GM19193 (cell line): ENCODE data around the gene C21orf58.
A peak's percentile ranks its signal among the peaks of the same experiment; 100 is the strongest.

Experiments
- POLR2A ChIP-seq: IDR thresholded peaks from 4 replicates; pipeline ENCODE4 v1.6.1; 2011; ENCODE audit not compliant: insufficient read depth, insufficient read length; ENCODE audit errors: extremely low read depth

C21orf58 gene

DNA sequence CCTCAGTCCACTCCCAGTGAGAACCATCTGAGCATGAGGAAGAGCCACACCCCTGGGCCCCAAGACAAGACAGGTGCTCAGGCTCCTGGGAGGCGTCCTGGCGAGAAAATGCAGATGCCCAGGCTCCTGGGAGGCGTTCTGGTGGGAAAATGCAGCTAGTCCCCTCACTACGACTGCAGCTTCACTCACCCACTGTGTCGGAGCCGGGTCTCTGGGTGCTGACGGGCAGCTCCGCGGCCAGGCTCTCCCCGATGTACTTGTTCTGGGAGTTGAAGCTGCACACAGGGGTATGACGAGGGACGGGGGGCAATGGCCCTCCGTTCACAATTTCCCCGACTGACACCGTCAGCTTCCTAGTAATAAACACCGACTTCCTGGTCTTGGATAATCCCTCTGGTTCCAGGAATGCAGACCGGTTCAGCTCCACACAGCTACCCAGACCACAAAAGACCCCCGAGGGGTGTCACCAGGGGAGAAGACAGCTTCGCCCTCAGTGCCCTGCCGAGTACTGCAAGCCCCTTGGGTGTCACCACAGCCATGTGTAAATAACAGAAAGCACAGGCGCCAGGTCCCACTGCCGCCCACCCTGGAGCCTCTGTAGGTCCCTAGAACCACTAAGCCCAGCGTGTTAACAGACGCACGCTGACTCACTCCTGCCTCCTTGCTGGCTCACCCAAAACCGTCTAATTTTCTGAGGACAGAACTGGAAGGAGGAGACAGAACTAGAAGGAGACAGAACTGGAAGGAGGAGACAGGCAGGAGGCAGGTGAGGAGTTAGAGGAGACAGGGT, 57.7 kb downstream of the C21orf58 start:
- no peak for TF ChIP-seq POLR2A

DNA sequence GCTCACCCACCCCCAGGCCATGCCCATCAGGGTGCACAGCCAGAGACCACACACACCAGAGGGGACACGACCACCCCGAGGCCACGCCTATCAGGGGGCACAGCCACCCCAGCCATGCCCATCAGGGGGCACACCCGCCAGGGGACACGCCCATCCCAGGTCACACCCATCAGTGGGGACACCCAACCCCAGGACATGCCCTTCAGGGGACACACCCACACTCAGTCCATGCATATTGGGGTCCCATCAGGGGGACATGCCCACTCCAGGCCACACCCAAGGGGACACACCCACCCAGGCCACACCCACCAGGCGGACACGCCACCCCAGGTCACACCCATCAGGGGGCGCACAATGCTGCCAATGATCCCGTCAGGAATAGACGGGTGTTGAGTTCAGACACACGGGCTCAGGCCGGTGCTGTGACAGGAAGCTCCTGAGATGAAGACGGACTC, 59.0 kb downstream of the C21orf58 start:
- TF ChIP-seq POLR2A = no peak

DNA sequence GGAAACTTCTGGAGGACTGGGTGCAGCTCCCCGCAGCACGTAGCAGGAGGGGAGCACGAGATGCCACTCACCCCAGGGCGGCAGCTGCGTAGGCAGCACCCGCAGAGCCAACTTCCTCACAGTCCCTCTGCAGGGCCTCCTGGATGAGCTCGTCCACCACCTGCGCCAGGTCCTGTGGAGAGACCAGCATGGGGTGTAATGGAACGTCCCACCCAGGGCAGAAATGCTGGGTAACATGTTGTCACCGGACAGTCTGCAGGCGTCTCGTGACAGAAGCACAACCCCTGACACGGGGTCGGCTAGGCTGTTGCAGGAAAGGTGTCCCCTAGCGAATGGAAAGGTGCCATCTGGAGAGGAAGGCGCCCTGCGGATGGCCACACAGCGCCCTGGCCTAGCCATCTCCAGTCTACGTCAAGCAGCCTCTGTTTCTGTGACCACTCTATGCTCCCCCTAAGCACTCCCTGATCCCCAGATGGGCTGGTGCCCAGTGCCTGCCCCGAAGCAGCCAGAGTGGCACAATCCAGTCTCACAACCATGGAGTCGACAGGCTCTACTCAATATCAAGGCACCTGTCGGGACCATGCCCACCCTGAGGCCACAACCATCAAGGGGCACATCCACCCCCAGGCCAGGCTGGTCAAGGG, 59.5 kb downstream of the C21orf58 start:
- no peak for TF ChIP-seq POLR2A

DNA sequence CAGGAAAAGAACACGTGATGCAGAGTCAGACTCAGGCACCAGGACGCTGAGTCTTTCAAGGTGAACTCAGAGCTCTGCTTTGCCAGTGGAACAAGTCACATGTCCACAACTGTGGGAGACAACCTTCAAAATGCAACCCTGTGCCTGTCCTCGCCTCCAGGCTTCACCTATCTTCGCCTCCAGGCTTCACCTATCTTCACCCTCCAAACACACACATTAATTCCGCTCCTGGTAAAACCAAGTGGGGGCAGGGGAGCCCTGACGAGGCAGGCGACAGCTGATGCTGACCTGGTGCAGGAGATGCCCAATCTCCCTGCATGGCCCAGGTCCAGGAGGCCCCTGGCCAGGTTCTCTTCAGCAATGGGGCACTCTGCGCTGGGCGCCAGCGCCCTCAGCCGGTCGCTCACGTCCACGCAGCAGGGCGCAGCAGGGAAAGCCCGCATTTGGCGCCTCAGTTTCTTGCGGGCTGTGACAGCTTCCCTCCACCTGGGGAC, 67.1 kb downstream of the C21orf58 start:
- TF ChIP-seq POLR2A = no peak

DNA sequence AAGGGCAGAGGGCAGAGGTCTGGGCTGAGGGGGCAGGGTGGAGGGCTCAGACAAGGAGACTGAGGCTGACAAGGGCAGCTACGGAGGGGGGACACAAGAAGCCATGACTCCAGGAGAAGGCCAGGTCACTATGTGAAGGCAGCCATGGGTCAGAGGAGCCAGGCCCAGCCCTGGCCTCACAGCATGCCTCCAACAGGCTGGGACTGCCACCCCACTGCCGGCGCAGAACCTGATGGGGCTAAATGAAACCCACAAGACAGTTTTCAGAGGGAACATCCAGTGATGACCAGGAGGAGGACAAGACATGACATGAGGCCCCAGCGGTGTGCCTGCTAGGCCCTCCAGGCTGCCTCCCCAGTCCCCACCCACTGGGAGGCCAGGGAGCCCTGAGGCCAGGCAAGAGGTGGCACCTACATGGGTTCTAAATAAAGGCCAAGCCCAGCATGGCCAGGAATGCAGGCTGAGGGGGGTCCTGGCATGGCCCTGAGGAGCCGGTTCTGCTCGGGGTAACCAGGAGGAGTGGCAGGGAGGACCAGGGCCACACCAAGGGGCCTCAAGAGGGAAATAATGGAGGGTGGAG, 67.8 kb downstream of the C21orf58 start:
- no peak for TF ChIP-seq POLR2A

DNA sequence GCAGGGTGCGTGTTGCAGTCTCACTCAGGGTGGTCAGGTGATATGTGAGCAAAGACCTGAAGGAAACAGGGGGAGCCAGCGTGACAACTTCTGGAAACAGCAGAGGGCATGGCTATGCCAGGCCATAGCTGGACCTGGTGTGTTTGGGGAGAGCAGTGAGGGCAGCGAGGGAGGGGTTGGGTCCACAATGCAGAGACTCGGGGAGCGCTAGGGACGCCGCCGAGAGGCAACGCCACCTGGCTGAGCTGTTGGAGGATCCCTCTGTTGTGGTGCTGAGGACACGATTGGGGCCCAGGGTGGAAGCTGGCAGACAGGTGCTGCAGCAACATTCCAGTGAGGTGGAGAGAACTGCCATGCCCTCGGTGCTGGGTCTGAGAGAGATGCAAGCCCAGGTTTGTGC, 68.5 kb downstream of the C21orf58 start:
- peak; percentile 22 for TF ChIP-seq POLR2A

DNA sequence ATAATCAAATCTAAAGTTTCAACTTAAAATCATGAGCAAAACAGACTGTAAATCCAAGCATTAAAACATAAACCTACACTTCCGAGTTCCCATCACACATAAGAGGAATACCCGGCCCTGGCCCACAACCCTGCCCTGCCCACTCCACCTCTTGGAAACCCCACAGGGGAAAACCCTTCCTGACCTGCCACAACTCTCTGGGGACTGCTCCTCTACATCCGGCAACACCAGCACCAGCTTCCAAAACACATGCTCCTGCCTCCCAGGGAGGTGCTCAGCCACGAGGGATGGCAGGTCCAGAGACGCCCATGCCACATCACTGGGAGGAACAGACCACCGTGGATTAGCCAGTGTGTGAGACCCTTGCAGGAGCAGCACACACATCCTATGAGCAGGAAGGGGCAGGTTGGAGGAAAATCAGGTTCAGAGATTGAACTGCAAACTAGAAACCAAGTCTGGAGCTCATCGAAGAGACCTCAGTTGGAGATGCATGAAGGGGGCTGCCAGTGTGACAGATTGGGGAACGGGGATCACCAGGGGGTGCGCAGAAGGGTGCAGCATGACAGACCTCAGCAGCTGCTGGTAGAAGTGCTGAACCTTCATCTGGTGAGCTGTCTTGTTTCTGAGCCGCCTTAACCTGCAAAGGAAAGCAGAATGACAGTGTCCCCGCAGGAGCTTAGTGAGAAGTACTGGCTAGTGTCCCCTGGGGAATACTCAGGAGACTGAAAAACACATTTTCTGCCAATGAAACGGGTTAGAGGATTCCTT, 69.3 kb downstream of the C21orf58 start:
- no peak for TF ChIP-seq POLR2A

DNA sequence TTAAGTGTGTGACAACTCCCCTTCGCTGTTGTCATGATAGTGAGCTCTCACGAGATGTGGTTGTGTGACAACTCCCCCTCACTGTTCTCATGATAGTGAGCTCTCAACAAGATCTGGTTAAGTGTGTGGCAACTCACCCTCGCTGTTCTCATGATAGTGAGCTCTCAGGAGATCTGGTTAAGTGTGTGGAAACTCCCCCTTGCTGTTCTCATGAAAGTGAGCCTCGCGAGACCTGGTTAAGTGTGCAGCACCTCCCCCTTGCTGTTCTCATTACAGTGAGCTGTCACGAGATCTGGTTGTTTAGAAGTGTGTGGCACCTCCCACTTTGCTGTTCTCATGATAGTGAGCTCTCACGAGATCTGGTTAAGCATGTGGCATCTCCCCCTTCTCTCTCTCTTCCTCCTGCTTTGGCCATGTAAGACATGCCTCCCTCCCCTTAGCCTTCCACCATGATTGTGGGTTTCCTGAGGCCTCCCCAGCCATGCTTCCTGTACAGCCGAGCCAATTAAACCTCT, 70.0 kb downstream of the C21orf58 start:
- no peak for TF ChIP-seq POLR2A

DNA sequence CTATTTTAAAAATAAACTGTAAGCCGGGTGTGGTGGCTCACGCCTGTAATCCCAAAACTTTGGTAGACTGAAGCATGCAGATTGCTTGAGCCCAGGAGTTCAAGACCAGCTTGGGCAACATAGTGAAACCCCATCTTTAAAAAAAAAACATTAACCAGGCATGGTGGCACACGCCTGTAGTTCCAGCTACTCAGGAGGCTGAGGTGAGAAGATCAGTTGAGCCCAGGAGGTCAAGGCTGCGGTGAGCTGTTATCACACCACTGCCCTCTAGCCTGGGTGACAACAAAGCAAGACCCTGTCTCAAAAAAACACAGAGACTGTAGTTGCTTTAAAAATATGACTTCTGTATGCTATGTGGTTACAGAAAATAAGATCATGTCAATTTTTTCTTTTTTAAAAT, 70.8 kb downstream of the C21orf58 start:
- no peak for TF ChIP-seq POLR2A
